Measurements from ENCODE around the gene SLC38A9.
A peak's percentile ranks its signal among the peaks of the same experiment; 100 is the strongest.
"Not testable (repeated sequence)": the region's sequence is repeated elsewhere in the genome, so short reads cannot be mapped to it uniquely, and the experiment has no call there.

SLC38A9 gene

GRCh38 chr5:55608595-55609349 lies 103.4 kb downstream of the SLC38A9 start:
- no peak overlapping the region for H3K27ac ChIP-seq
- CTCF ChIA-PET = interaction anchor here (0.6 kb wide), 2 partner anchors 8 to 27 kb away, joined by 3 to 4 read pairs; no protein-coding TSS in a partner anchor
- POLR2A ChIA-PET (ENCODE audit: low non-redundant PET) = no interaction called here
- TF ChIP-seq, protein P1, sequence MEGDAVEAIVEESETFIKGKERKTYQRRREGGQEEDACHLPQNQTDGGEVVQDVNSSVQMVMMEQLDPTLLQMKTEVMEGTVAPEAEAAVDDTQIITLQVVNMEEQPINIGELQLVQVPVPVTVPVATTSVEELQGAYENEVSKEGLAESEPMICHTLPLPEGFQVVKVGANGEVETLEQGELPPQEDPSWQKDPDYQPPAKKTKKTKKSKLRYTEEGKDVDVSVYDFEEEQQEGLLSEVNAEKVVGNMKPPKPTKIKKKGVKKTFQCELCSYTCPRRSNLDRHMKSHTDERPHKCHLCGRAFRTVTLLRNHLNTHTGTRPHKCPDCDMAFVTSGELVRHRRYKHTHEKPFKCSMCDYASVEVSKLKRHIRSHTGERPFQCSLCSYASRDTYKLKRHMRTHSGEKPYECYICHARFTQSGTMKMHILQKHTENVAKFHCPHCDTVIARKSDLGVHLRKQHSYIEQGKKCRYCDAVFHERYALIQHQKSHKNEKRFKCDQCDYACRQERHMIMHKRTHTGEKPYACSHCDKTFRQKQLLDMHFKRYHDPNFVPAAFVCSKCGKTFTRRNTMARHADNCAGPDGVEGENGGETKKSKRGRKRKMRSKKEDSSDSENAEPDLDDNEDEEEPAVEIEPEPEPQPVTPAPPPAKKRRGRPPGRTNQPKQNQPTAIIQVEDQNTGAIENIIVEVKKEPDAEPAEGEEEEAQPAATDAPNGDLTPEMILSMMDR (conservative IDR thresholded peaks at IDR 0.05; ENCODE audit: low read depth) = no peak
- DNase-seq (ENCODE audit: low spot score) = no peak

GRCh38 chr5:55607309-55607708 lies 104.8 kb downstream of the SLC38A9 start:
- H3K27ac ChIP-seq; POLR2A ChIA-PET (ENCODE audit: low non-redundant PET); DNase-seq (ENCODE audit: low spot score); CTCF ChIA-PET: not testable (repeated sequence)

- H3K27ac ChIP-seq = 0 out of 2 replicates have a peak overlapping the region, but pooled peaks have one; percentile 10
- CTCF ChIA-PET = no interaction called here
- POLR2A ChIA-PET (ENCODE audit: low non-redundant PET) = no interaction called here
- DNase-seq (ENCODE audit: low spot score) = peak; percentile 18
- TF ChIP-seq, protein P1 (conservative IDR thresholded peaks at IDR 0.05; ENCODE audit: low read depth) = no peak
Measured at GRCh38 chr5:55604611-55605067, 107.5 kb downstream of the SLC38A9 start.

DNA sequence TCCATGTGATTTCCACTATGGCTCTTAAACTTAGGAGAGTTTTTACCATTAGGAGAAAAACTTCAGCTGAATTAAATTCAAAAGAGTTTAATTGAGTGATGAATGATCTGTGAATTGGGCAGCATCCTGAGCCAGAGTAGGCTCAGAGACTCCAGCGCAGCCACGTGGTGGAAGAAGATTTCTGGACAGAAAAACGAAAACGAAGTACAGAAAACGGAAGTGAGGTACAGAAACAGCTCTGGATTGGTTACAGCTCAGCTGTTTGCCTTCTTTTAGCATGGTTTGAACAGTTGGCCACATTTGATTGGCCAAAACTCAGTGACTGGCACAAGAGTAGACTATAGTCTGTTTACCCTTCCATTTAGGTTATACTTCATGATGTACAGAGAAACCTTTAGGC lies 108.2 kb downstream of the SLC38A9 start:
- DNase-seq (ENCODE audit: low spot score) = no peak
- TF ChIP-seq, protein P1 (conservative IDR thresholded peaks at IDR 0.05; ENCODE audit: low read depth) = no peak
- no peak overlapping the region for H3K27ac ChIP-seq
- ChIA-PET CTCF (no interaction called here), POLR2A (ENCODE audit: low non-redundant PET) (no interaction called here)

- TF ChIP-seq, protein P1 (conservative IDR thresholded peaks at IDR 0.05; ENCODE audit: low read depth) = no peak
- ChIA-PET POLR2A (ENCODE audit: low non-redundant PET) (no interaction called here), CTCF (interaction anchor here (0.5 kb wide), 1 partner anchor 364 kb away, joined by 3 read pairs; no protein-coding TSS in a partner anchor)
- H3K27ac ChIP-seq = peak overlapping the region; percentile 68
- DNase-seq (ENCODE audit: low spot score) = no peak
Measured at GRCh38 chr5:55601628-55602027, 110.5 kb downstream of the SLC38A9 start.

- DNase-seq (ENCODE audit: low spot score) = peak; percentile 44
- TF ChIP-seq, protein P1 (conservative IDR thresholded peaks at IDR 0.05; ENCODE audit: low read depth) = no peak
- CTCF ChIA-PET = interaction anchor here (0.5 kb wide), 1 partner anchor 363 kb away, joined by 3 read pairs; no protein-coding TSS in a partner anchor
- POLR2A ChIA-PET (ENCODE audit: low non-redundant PET) = no interaction called here
- peak overlapping the region; percentile 68 for H3K27ac ChIP-seq
Measured at GRCh38 chr5:55601204-55601618, 110.9 kb downstream of the SLC38A9 start.

Measured in RWPE1 (cell line).